Suprapubic skin (tissue), 3 donors: Measurements from ENCODE around the gene CDK11A.
"Not testable (repeated sequence)": the region's sequence is repeated elsewhere in the genome, so short reads cannot be mapped to it uniquely, and the experiment has no call there.

Source experiments
- CTCF ChIP-seq, 2 donors: fragments of 200-600 bp in 1 of 2; fragments of 450-650 bp in 1 of 2; sonication (generic) in 1 of 2; IDR thresholded peaks; one replicate each; pipeline ENCODE4 v1.5.1; 2016 to 2019; ENCODE audit warnings: antibody characterized with exemption in 2 of 2, mild to moderate bottlenecking in 1 of 2, moderate library complexity in 1 of 2
- POLR2A ChIP-seq, 2 donors: fragments of 450-650 bp; IDR thresholded peaks; one replicate each; pipeline ENCODE4 v1.6.1; 2017; ENCODE audit warnings: antibody characterized with exemption in 2 of 2, mild to moderate bottlenecking in 2 of 2, moderate library complexity in 2 of 2

DNA sequence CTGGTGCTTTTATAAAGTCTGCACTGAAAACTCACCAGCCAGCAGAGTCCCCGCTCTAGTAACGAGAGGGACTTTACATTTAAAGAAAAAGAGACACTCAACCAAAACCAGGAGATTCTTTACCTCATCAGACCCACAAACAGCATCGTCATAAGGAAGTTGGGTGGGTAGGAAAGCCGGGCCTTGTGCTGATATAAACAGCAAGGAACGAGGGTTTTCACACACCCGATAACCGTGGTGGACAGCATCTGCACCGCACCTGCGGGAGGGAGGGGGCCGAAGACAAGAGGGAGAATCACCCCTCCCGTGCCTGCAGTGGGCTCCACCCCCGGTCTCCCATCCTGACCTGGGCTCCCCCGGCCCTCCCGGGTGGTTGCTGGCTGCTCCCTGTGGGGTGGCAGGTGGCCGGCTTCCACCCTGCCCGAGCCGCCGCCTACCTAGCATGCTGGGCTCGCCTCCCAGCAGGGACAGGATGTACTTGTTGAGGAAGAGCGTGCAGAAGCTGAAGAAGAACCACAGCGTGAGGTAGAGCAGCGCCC is 14.7 kb upstream of the CDK11A start:
- not testable (repeated sequence) for TF ChIP-seq CTCF, POLR2A (IDR thresholded peaks at IDR 0.05)
